Heart left ventricle (tissue), 16 donors: Measurements from ENCODE around the gene NME7. TPM values are rescaled to one million over a fixed set of nuclear protein-coding genes. Genes with fewer than 3 reads are reported as not detected.

Source experiments
- ATAC-seq, 4 donors: fragments of 200-7000 bp; cut with Tn5 transposase; one replicate each; pipeline ENCODE4 v1.9.1; 2020 to 2022; ENCODE audit warnings: moderate library complexity in 4 of 4, mild to moderate bottlenecking in 3 of 4, moderate number of reproducible peaks in 1 of 4
- DNase-seq, 5 donors: peaks; one replicate each; pipeline ENCODE4 v3.0.0-alpha.2; 2020
- H3K27ac ChIP-seq, 12 donors: fragments of 200-600 bp; sonication (generic) in 4 of 12; one replicate each; pipeline versions ENCODE4 v1.5.0 to v1.8.0; 2016 to 2022; ENCODE audit warnings: mild to moderate bottlenecking in 2 of 12
- H3K27me3 ChIP-seq, 9 donors: fragments of 200-600 bp; sonication (generic) in 2 of 9; one replicate each; pipeline versions ENCODE4 v1.5.1 to v1.8.0; 2016 to 2022; ENCODE audit warnings: mild to moderate bottlenecking in 3 of 9
- H3K36me3 ChIP-seq, 9 donors: fragments of 200-600 bp; sonication (generic) in 2 of 9; one replicate each; pipeline versions ENCODE4 v1.5.0 to v1.8.0; 2018 to 2022; ENCODE audit warnings: mild to moderate bottlenecking in 2 of 9
- H3K4me1 ChIP-seq, 12 donors: fragments of 200-600 bp; sonication (generic) in 4 of 12; one replicate each; pipeline versions ENCODE4 v1.5.0 to v1.8.0; 2016 to 2022; ENCODE audit warnings: mild to moderate bottlenecking in 3 of 12
- H3K4me3 ChIP-seq, 12 donors: fragments of 200-600 bp; sonication (generic) in 4 of 12; one replicate each; pipeline versions ENCODE4 v1.5.0 to v1.8.0; 2017 to 2022; ENCODE audit warnings: mild to moderate bottlenecking in 9 of 12, moderate library complexity in 4 of 12
- H3K9me3 ChIP-seq, 12 donors: fragments of 200-600 bp; sonication (generic) in 4 of 12; one replicate each; pipeline versions ENCODE4 v1.5.0 to v1.8.0; 2016 to 2022; ENCODE audit warnings: mild to moderate bottlenecking in 1 of 12
- CTCF ChIP-seq, 12 donors: fragments of 200-600 bp; sonication (generic) in 4 of 12; IDR thresholded peaks; one replicate each; pipeline versions ENCODE4 v1.5.0 to v1.8.0; 2018 to 2022; ENCODE audit warnings: antibody characterized with exemption in 12 of 12, mild to moderate bottlenecking in 5 of 12
- POLR2A ChIP-seq, 2 donors: fragments of 450-650 bp; IDR thresholded peaks; one replicate each; pipeline ENCODE4 v1.6.1; 2017; ENCODE audit warnings: antibody characterized with exemption in 2 of 2, mild to moderate bottlenecking in 2 of 2, moderate library complexity in 2 of 2
- WGBS, 4 donors: extraction: QIAGEN DNeasy Blood & Tissue Kit in 2 of 4; methylation state at CpG; one replicate each; pipeline versions ENCODE4 v1.1.5 to v1.1.7; 2013 to 2018; 5-methylcytosine and 5-hydroxymethylcytosine counted together
- intact Hi-C, 10 donors: fragments of 100-400 bp; cut with DNase I; formaldehyde crosslinking; loops; one replicate each; pipeline versions ENCODE4 v1.11.1 to v1.14.2; 2022
- polyA plus RNA-seq, 2 donors: library from polyadenylated mRNA; stranded (reverse); fragments of 200-250 nt; gene quantifications; one replicate each; pipeline ENCODE4 v1.2.3, GENCODE V29; 2013
- total RNA-seq, 9 donors: library from RNA; depleted of rRNA in 2 of 9; stranded (reverse); fragments of >200 nt in 2 of 9; fragmentation: NEBNext Ultra II Directional in 3 of 9; extraction: Animal tissue kit (Norgen Biotek cat#: 25700) in 3 of 9; gene quantifications; one replicate each; pipeline versions ENCODE4 v1.1.0 to v1.2.4, GENCODE V29; 2016 to 2023
- donor health status: ischemic (EF 13 %, LVEDD 7.1; RV severe dilation, severe dysfunction).
- donor health status: healthy with polysubstance abuse.
- donor health status: DM: no; HTN: yes; CAD: no.
- donor health status: DM: no; HTN: no; CAD: no.
- donor health status: ischemic (EF 25% LVEDD 6.9; RV normal size, moderate dysfunction).
- donor health status: ischemic (EF 25% LVEDD 5.7; RV mildly dilated, moderate dysfunction).
- donor health status: healthy.
- donor health status: DM: yes; HTN: yes; CAD: no.
- donor health status: ischemic (EF 35%, LVEDD 5.7; RV mildly dilated, moderate dysfunction).
- donor health status: nonischemic (EF 11% LVEDD 7.7; RV severe dilation, severe dysfunction).
- donor health status: DM: yes; HTN: yes; CAD: no.
- donor health status: PGD.
- donor health status: ischemic (EF 29% LVEDD 5.4; RV normal size, mild dysfunction).
- donor health status: nonischemic (EF 23%, LVEDD 6.1; RV moderate dilation, normal function).

Gene NME7
- total and polyA plus RNA-seq, 11 donors, result 3.1 to 25.2 (median 8.4) TPM

DNA sequence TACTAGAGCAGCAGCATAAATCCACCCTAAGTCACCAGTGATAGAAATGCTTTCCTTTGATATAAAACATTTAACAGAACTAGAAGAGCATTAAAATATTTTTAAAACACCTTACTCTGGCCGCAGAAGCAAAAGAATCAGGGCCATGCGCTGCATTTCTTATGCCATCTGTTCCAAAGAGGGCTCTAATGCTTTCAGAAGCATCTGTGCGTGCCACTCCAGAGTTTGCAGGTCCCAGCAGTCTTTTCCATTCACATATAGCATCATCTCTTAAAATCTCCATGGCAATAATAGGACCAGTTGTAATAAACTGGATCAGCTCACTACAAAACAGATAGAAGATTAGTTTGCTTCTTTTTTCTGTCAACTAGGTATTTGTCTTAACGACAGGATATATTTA is 69.2 kb downstream of the NME7 start:
- Histone ChIP-seq H3K4me3 (no peak overlapping the region), H3K36me3 (peaks cover 0 to 11% (median 0%) of the 10 kb centered on the region in 9 donors), H3K27me3 (no peaks in the 10 kb centered on the region), H3K27ac (no peak overlapping the region), H3K4me1 (no peaks in the 10 kb centered on the region), H3K9me3 (no peaks in the 10 kb centered on the region)
- no peak for TF ChIP-seq POLR2A (IDR thresholded peaks at IDR 0.05)
- TF ChIP-seq CTCF (IDR thresholded peaks at IDR 0.05), result no peak
- no peak for DNase-seq
- ATAC-seq, result no peak
- WGBS, 4 donors, result 92 to 96% (median 95%) methylated on average over 4 of the region's 4 CpGs
- intact Hi-C loops, result loop anchor here in 1 of 10 donors (10.0 kb wide), 1 partner anchor 54 kb away; no protein-coding TSS in a partner anchor

DNA sequence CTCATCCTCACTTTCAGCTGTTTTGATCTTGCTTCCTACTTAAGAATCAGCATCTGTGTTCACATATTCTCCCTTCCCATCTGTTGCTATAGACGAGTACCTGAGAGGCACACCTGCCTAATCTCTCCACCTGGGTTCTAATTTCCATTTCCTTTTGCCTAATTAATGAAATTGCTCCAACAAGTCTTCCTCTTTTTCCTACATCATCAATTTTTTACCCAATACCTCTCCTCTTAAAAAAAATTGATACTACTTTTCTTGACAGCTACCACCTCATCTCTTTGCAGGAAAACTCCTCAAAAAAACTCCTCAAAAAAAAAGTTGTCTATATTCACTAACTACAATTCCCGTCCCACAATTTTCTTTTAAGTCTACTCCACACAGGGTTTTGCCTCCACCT is 71.8 kb downstream of the NME7 start:
- Histone ChIP-seq H3K4me3 (no peak overlapping the region), H3K9me3 (no peaks in the 10 kb centered on the region), H3K36me3 (peaks cover 0 to 7% (median 0%) of the 10 kb centered on the region in 9 donors), H3K27ac (no peak overlapping the region), H3K27me3 (no peaks in the 10 kb centered on the region), H3K4me1 (no peaks in the 10 kb centered on the region)
- WGBS, 4 donors, result 91 to 97% (median 95%) methylated on average over 2 of the region's 2 CpGs
- intact Hi-C loops, result loop anchor here in 1 of 10 donors (10.0 kb wide), 1 partner anchor 51 kb away; no protein-coding TSS in a partner anchor
- no peak for ATAC-seq
- TF ChIP-seq CTCF (IDR thresholded peaks at IDR 0.05) (no peak), POLR2A (IDR thresholded peaks at IDR 0.05) (no peak)
- DNase-seq, result no peak

DNA sequence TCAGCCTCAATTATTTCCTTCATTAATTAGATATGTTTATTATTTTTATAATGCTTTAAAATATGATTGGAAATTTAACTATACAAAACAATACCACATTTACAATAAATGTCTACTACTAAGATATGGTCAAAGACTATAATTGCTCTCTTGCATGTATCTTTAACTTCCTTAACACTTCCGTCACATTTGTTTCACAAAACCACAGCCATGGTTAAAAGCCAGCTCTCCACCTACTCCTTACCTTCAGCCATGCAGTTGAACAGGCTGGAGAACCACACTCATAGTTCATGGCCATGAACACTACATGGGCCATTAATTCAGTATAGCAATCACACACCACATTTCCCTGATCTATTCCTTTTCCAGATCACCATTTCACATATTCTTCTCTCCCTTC is 72.2 kb downstream of the NME7 start:
- TF ChIP-seq POLR2A (IDR thresholded peaks at IDR 0.05) (no peak), CTCF (IDR thresholded peaks at IDR 0.05) (no peak)
- Histone ChIP-seq H3K36me3 (peaks cover 0 to 7% (median 0%) of the 10 kb centered on the region in 9 donors), H3K4me3 (no peak overlapping the region), H3K4me1 (no peaks in the 10 kb centered on the region), H3K27ac (no peak overlapping the region), H3K27me3 (no peaks in the 10 kb centered on the region), H3K9me3 (no peaks in the 10 kb centered on the region)
- DNase-seq (no peak), ATAC-seq (no peak)
- WGBS, 4 donors, result 91 to 97% (median 95%) methylated on average over 1 of the region's 1 CpG
- intact Hi-C loops, result loop anchor here in 1 of 10 donors (10.0 kb wide), 1 partner anchor 51 kb away; no protein-coding TSS in a partner anchor

GRCh38 chr1:169289016-169289415 is 78.6 kb downstream of the NME7 start:
- TF ChIP-seq CTCF (IDR thresholded peaks at IDR 0.05), result no peak
- TF ChIP-seq POLR2A (IDR thresholded peaks at IDR 0.05), result no peak
- Histone ChIP-seq H3K27ac (no peak overlapping the region), H3K36me3 (no peaks in the 10 kb centered on the region), H3K9me3 (no peaks in the 10 kb centered on the region), H3K4me3 (no peak overlapping the region), H3K27me3 (no peaks in the 10 kb centered on the region), H3K4me1 (no peaks in the 10 kb centered on the region)
- intact Hi-C loops, result no loop called here
- no peak for DNase-seq
- ATAC-seq, result no peak
- WGBS, 4 donors, result 82 to 91% (median 83%) methylated on average over 1 of the region's 1 CpG
